H1 (cell line): ENCODE results near the gene TUBGCP2. TPM values are rescaled to one million over a fixed set of nuclear protein-coding genes. Genes with fewer than 3 reads are reported as not detected.
A peak's percentile ranks its signal among the peaks of the same experiment; 100 is the strongest.

Source experiments
- CTCF ChIA-PET: fragments of 300-600 bp; sonication (Branson Sonifier 250); formaldehyde crosslinking; loops from one replicate; lab custom pipeline; 2021; ENCODE audit not compliant: partially characterized antibody; lab: Charles Lee
- POLR2A ChIA-PET: fragments of 300-600 bp; sonication (Branson Sonifier 250); formaldehyde crosslinking; loops from one replicate; lab custom pipeline; 2021; ENCODE audit warnings: inconsistent platforms; ENCODE audit not compliant: partially characterized antibody; lab: Charles Lee
- DNase-seq, 2 experiments: peaks; one replicate each; pipeline versions ENCODE4 v3.0.0 to v3.0.0-alpha.2; 2010 to 2022; ENCODE audit warnings: low spot score in 2 of 2, low read depth in 1 of 2, mixed read lengths in 1 of 2
- FAIRE-seq: peaks from 2 replicates; lab custom pipeline; 2011; peaks lifted over from hg19 to GRCh38; lab: Jason Lieb, UNC
- H2AFZ ChIP-seq: 2 replicates; pipeline ENCODE4 v1.8.1; 2012; ENCODE audit warnings: low read length, inconsistent platforms
- H2AK5ac ChIP-seq: 2 replicates; pipeline ENCODE4 v1.6.1; 2013; ENCODE audit warnings: low read depth, low read length
- H2BK120ac ChIP-seq: replicated peaks from 2 replicates; pipeline ENCODE3; 2013; ENCODE audit warnings: low read depth, low read length, inconsistent platforms
- H2BK12ac ChIP-seq: 2 replicates; pipeline ENCODE4 v1.6.1; 2013; ENCODE audit warnings: low read depth, low read length
- H2BK15ac ChIP-seq: 2 replicates; pipeline ENCODE4 v1.6.1; 2013; ENCODE audit warnings: low read length
- H2BK20ac ChIP-seq: 2 replicates; pipeline ENCODE4 v1.6.1; 2013; ENCODE audit warnings: low read length
- H2BK5ac ChIP-seq: 2 replicates; pipeline ENCODE4 v1.6.1; 2013; ENCODE audit warnings: low read depth, low read length
- H3K14ac ChIP-seq: 2 replicates; pipeline ENCODE4 v1.6.1; 2013; ENCODE audit warnings: inconsistent platforms; ENCODE audit not compliant: insufficient read length
- H3K18ac ChIP-seq: 2 replicates; pipeline ENCODE4 v1.6.1; 2013; ENCODE audit warnings: low read length; ENCODE audit errors: extremely low read depth
- H3K23ac ChIP-seq: 2 replicates; pipeline ENCODE4 v1.6.1; 2013; ENCODE audit warnings: inconsistent platforms; ENCODE audit not compliant: insufficient read length
- H3K23me2 ChIP-seq: 2 replicates; pipeline ENCODE4 v1.6.1; 2013; ENCODE audit warnings: low read depth, low read length
- H3K27ac ChIP-seq: 2 replicates; pipeline ENCODE4 v1.6.1; 2011; ENCODE audit warnings: low read depth, low read length, inconsistent platforms
- H3K27me3 ChIP-seq, 4 experiments: replicated peaks in 1 of 4; 1 replicate in 1 of 4; 2 replicates in 3 of 4; pipeline versions ENCODE4 v1.6.1 to v1.8.1; 2011 to 2013; ENCODE audit warnings: low read length in 3 of 4, mild to moderate bottlenecking in 3 of 4, inconsistent platforms in 2 of 4, mixed read lengths in 2 of 4, moderate library complexity in 1 of 4; ENCODE audit not compliant: control insufficient read depth in 3 of 4, insufficient read depth in 3 of 4; ENCODE audit errors: extremely low read depth in 1 of 4
- H3K36me3 ChIP-seq, 4 experiments: 2 replicates each; pipeline versions ENCODE4 v1.6.1 to v1.8.1; 2011 to 2013; ENCODE audit warnings: mild to moderate bottlenecking in 4 of 4, low read length in 3 of 4, moderate library complexity in 2 of 4, control low read depth in 1 of 4, inconsistent platforms in 1 of 4; ENCODE audit not compliant: insufficient read depth in 4 of 4, control insufficient read depth in 2 of 4
- H3K4ac ChIP-seq: replicated peaks from 2 replicates; pipeline ENCODE3; 2013; ENCODE audit warnings: low read length, low read depth, mixed read lengths, inconsistent platforms; ENCODE audit not compliant: insufficient read length
- H3K4me1 ChIP-seq, 4 experiments: replicated peaks in 1 of 4; 1 replicate in 1 of 4; 2 replicates in 3 of 4; pipeline versions ENCODE4 v1.6.1 to v1.8.1; 2011 to 2013; ENCODE audit warnings: low read length in 3 of 4, inconsistent platforms in 2 of 4, mixed read lengths in 1 of 4; ENCODE audit not compliant: insufficient read depth in 4 of 4, control insufficient read depth in 3 of 4
- H3K4me2 ChIP-seq, 2 experiments: 2 replicates each; pipeline versions ENCODE4 v1.6.1 to v1.8.1; 2011 to 2013; ENCODE audit warnings: low read depth in 2 of 2, low read length in 2 of 2, control low read depth in 1 of 2, inconsistent platforms in 1 of 2, mild to moderate bottlenecking in 1 of 2; ENCODE audit not compliant: insufficient read depth in 1 of 2
- H3K4me3 ChIP-seq, 4 experiments: fragments of 200-600, 300-600 bp in 1 of 4; sonication (generic), shearing (Covaris generic), sonication (Bioruptor Twin) in 1 of 4; 2 replicates each; pipeline versions ENCODE4 v1.5.1 to v1.8.1; 2011 to 2016; ENCODE audit warnings: low read length in 4 of 4, low read depth in 3 of 4, control low read depth in 2 of 4, inconsistent platforms in 2 of 4, mild to moderate bottlenecking in 2 of 4, mixed read lengths in 1 of 4, moderate library complexity in 1 of 4; ENCODE audit not compliant: insufficient read depth in 2 of 4; ENCODE audit errors: extremely low read depth in 1 of 4
- H3K56ac ChIP-seq: replicated peaks from 2 replicates; pipeline ENCODE3; 2013; ENCODE audit warnings: low read depth, mild to moderate bottlenecking, mixed read lengths, low read length, inconsistent platforms; ENCODE audit not compliant: insufficient read length
- H3K79me1 ChIP-seq: 2 replicates; pipeline ENCODE4 v1.6.1; 2013; ENCODE audit warnings: low read depth, low read length, control low read depth
- H3K79me2 ChIP-seq, 2 experiments: 2 replicates each; pipeline versions ENCODE4 v1.6.1 to v1.8.1; 2012 to 2013; ENCODE audit warnings: low read length in 2 of 2, mild to moderate bottlenecking in 2 of 2, inconsistent platforms in 1 of 2; ENCODE audit not compliant: insufficient read depth in 2 of 2, control insufficient read depth in 1 of 2
- H3K9ac ChIP-seq, 4 experiments: replicated peaks in 1 of 4; 1 replicate in 1 of 4; 2 replicates in 3 of 4; pipeline versions ENCODE4 v1.6.1 to v1.8.1; 2011 to 2013; ENCODE audit warnings: low read depth in 3 of 4, low read length in 3 of 4, control low read depth in 2 of 4, mild to moderate bottlenecking in 2 of 4, moderate library complexity in 2 of 4, inconsistent platforms in 1 of 4; ENCODE audit errors: extremely low read depth in 1 of 4
- H3K9me3 ChIP-seq, 2 experiments: 2 replicates each; pipeline versions ENCODE4 v1.6.1 to v1.8.1; 2012 to 2013; ENCODE audit warnings: mild to moderate bottlenecking in 2 of 2, moderate library complexity in 2 of 2, control low read depth in 1 of 2, inconsistent platforms in 1 of 2, low read depth in 1 of 2, low read length in 1 of 2, mixed read lengths in 1 of 2; ENCODE audit not compliant: insufficient read depth in 2 of 2
- H4K20me1 ChIP-seq, 2 experiments: replicated peaks in 1 of 2; 2 replicates each; pipeline versions ENCODE3 to v1.8.1; 2011 to 2013; ENCODE audit warnings: inconsistent platforms in 2 of 2, low read length in 2 of 2, mild to moderate bottlenecking in 1 of 2; ENCODE audit not compliant: insufficient read depth in 2 of 2, control insufficient read depth in 1 of 2
- H4K5ac ChIP-seq: 2 replicates; pipeline ENCODE4 v1.6.1; 2013; ENCODE audit warnings: low read length, low read depth, mixed read lengths, inconsistent platforms; ENCODE audit not compliant: insufficient read length
- H4K8ac ChIP-seq: 2 replicates; pipeline ENCODE4 v1.8.0; 2013; ENCODE audit warnings: mild to moderate bottlenecking, moderate library complexity, low read length, inconsistent platforms; ENCODE audit not compliant: insufficient read depth; ENCODE audit errors: extremely low read depth
- H4K91ac ChIP-seq: replicated peaks from 2 replicates; pipeline ENCODE3; 2013; ENCODE audit warnings: low read length, mixed read lengths, inconsistent platforms; ENCODE audit not compliant: insufficient read length
- ASH2L ChIP-seq: fragments of 200-600, 300-600 bp; sonication (generic); IDR thresholded peaks from one replicate; pipeline ENCODE4 v1.7.1; 2017; ENCODE audit warnings: low read length
- CHD2 ChIP-seq: IDR thresholded peaks from 2 replicates; pipeline ENCODE4 v1.6.1; 2012; ENCODE audit warnings: low read length, improper control_type of control experiment
- SP4 ChIP-seq: IDR thresholded peaks from 2 replicates; pipeline ENCODE4 v1.6.1; 2012; ENCODE audit warnings: low read length, inconsistent platforms
- TBP ChIP-seq: IDR thresholded peaks from 2 replicates; pipeline ENCODE4 v1.6.1; 2011; ENCODE audit warnings: low read depth, low read length, improper control_type of control experiment
- TCF12 ChIP-seq: IDR thresholded peaks from 2 replicates; pipeline ENCODE4 v1.6.1; 2011; ENCODE audit warnings: low read depth, mild to moderate bottlenecking, low read length
- YY1 ChIP-seq: IDR thresholded peaks from 2 replicates; pipeline ENCODE4 v1.6.1; 2011; ENCODE audit warnings: low read depth, mild to moderate bottlenecking, low read length
- WGBS, 2 experiments: shearing (Covaris generic) in 1 of 2; methylation state at CpG; one replicate each; pipeline versions ENCODE4 v1.1.6 to v1.1.7; 2013 to 2015; ENCODE audit warnings: low lambda C conversion rate in 2 of 2, mixed read lengths in 2 of 2, inconsistent platforms in 1 of 2, low coverage in 1 of 2, missing lambda C conversion rate in 1 of 2; ENCODE audit not compliant: insufficient replicate concordance in 2 of 2, insufficient coverage in 1 of 2, insufficient read length in 1 of 2; ENCODE audit errors: extremely low coverage in 1 of 2, missing lambda C conversion rate in 1 of 2; 5-methylcytosine and 5-hydroxymethylcytosine counted together
- polyA plus RNA-seq, 7 experiments: library from polyadenylated mRNA; depleted of rRNA in 3 of 7; stranded (reverse) in 5 of 7; unstranded in 2 of 7; fragments of >200 nt in 5 of 7; fragments of 200-250 nt in 2 of 7; gene quantifications; 1 replicate in 5 of 7; 2 replicates in 1 of 7; 4 replicates in 1 of 7; pipeline versions ENCODE4 v1.2.1 to v1.2.3, GENCODE V29; 2011 to 2013; ENCODE audit warnings: missing spikeins in 2 of 7, mixed read lengths in 2 of 7
- total RNA-seq: library from RNA; stranded (reverse); fragmentation: NEBNext Ultra II Directional; extraction: Animal tissue kit (Norgen Biotek cat#: 25700); gene quantifications from 2 replicates; pipeline ENCODE4 v1.2.1, GENCODE V29; 2021

TUBGCP2 gene
- total and polyA plus RNA-seq, 2 of the 8 experiments (the other 6 are each of a cell fraction or from before 2014, with no cell fraction given) = 34.9 to 51.9 TPM

- no peak overlapping the region for H4K91ac ChIP-seq
- no peaks in the 10 kb centered on the region for H3K79me1 ChIP-seq
- no peak overlapping the region for H3K4ac ChIP-seq
- H2BK120ac ChIP-seq = no peak overlapping the region
- CTCF ChIA-PET = interaction anchor here (0.8 to 3.5 kb wide), 4 partner anchors 12 to 31 kb away, joined by 3 to 23 read pairs (median 8); partner anchors contain the start of gene PRAP1
- no peak overlapping the region for H3K4me3 ChIP-seq
- H2AFZ ChIP-seq = no peak overlapping the region
- H3K27me3 ChIP-seq = peaks cover 0 to 8% (median 4%) of the 10 kb centered on the region in 4 experiments; a peak in 5 of 7 replicates
- H3K27ac ChIP-seq = no peak overlapping the region
- 0 out of 2 replicates have a peak overlapping the region, but pooled peaks have one; percentile 29 for H2BK15ac ChIP-seq
- H3K4me2 ChIP-seq = no peak overlapping the region
- POLR2A ChIA-PET = interaction anchor here (1.1 to 1.3 kb wide), 2 partner anchors 8 to 48 kb away, joined by 4 to 5 read pairs; no protein-coding TSS in a partner anchor
- no peak overlapping the region for H3K9ac ChIP-seq
- no peak overlapping the region for H4K5ac ChIP-seq
- H3K9me3 ChIP-seq = peaks cover 0 to 1% of the 10 kb centered on the region in 2 experiments; a peak in 1 of 4 replicates
- no peak overlapping the region for H2BK20ac ChIP-seq
- peaks cover 0 to 3% of the 10 kb centered on the region in 2 experiments for H4K20me1 ChIP-seq
- H3K4me1 ChIP-seq = no peaks in the 10 kb centered on the region; a peak in 1 of 7 replicates
- H2AK5ac ChIP-seq = no peak overlapping the region
- H4K8ac ChIP-seq = no peak overlapping the region; the same call in 1 of the 2 replicates
- no peak overlapping the region for H3K18ac ChIP-seq
- 94% methylated on average over 5 of the region's 5 CpGs; no CpG with 5 or more reads in 1 of the 2 experiments for WGBS, 2 experiments
- no peak overlapping the region for H3K56ac ChIP-seq
- H3K23me2 ChIP-seq = peaks cover 2% of the 10 kb centered on the region; the same call in 1 of the 2 replicates
- peaks cover 0 to 10% (median under 1%) of the 10 kb centered on the region in 4 experiments; a peak in 4 of 8 replicates for H3K36me3 ChIP-seq
- no peak for DNase-seq
- H3K23ac ChIP-seq = no peak overlapping the region
- H3K14ac ChIP-seq = no peak overlapping the region
- H2BK5ac ChIP-seq = no peak overlapping the region
- no peak for FAIRE-seq
- H3K79me2 ChIP-seq = no peaks in the 10 kb centered on the region
- H2BK12ac ChIP-seq = no peak overlapping the region
- TF ChIP-seq CHD2 (no peak), TBP (no peak), ASH2L (no peak), SP4 (no peak), TCF12 (no peak), YY1 (no peak)
Measured at GRCh38 chr10:133315847-133316246, 7.2 kb upstream of the TUBGCP2 start.
